ENCODE data around the gene CACNA1H. TPM values are rescaled to one million over a fixed set of nuclear protein-coding genes. Genes with fewer than 3 reads are reported as not detected.
A peak's percentile ranks its signal among the peaks of the same experiment; 100 is the strongest.

Gene CACNA1H
- total and polyA plus RNA-seq, 11 donors: 1.6 to 14.6 (median 3.2) TPM

DNA sequence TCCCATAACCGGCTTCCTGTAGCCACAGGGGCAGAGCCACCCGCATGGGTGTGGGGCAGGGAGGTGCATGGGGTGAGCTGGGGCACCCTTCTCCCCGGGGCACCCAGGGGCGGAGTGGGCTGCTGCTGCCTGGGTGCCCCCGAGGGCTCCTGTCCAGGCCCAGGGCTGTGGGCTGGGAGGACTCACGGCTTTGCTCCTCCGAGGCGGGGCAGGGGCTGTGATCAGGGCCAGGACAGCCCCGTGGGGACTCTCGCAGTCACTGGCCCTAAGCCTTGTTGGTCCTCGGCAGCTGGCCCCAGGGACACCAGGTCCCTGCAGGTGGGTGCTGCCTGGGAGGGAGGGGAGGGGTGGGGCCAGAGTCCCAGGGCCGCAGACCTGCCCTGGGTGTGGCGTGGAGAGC lies 19.7 kb downstream of the CACNA1H start:
- peaks cover 0 to 12% (median 0%) of the 10 kb centered on the region in 12 donors for H3K4me1 ChIP-seq
- H3K27ac ChIP-seq: peak overlapping the region in 1 of 12 donors; percentile 90
- TF ChIP-seq, protein P1, sequence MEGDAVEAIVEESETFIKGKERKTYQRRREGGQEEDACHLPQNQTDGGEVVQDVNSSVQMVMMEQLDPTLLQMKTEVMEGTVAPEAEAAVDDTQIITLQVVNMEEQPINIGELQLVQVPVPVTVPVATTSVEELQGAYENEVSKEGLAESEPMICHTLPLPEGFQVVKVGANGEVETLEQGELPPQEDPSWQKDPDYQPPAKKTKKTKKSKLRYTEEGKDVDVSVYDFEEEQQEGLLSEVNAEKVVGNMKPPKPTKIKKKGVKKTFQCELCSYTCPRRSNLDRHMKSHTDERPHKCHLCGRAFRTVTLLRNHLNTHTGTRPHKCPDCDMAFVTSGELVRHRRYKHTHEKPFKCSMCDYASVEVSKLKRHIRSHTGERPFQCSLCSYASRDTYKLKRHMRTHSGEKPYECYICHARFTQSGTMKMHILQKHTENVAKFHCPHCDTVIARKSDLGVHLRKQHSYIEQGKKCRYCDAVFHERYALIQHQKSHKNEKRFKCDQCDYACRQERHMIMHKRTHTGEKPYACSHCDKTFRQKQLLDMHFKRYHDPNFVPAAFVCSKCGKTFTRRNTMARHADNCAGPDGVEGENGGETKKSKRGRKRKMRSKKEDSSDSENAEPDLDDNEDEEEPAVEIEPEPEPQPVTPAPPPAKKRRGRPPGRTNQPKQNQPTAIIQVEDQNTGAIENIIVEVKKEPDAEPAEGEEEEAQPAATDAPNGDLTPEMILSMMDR (IDR thresholded peaks at IDR 0.05): no peak
- TF ChIP-seq POLR2A (IDR thresholded peaks at IDR 0.05): no peak
- ATAC-seq (no peak), DNase-seq (no peak)
- 70 to 86% (median 82%) methylated on average over 4 to 13 of the region's 13 CpGs for WGBS, 4 donors
- no peak overlapping the region for H3K4me3 ChIP-seq
- intact Hi-C loops (cut with DNase I): no loop called here
- no peaks in the 10 kb centered on the region for H3K36me3 ChIP-seq
- peaks cover 0 to 40% (median 3%) of the 10 kb centered on the region in 9 donors for H3K27me3 ChIP-seq
- no peaks in the 10 kb centered on the region for H3K9me3 ChIP-seq

DNA sequence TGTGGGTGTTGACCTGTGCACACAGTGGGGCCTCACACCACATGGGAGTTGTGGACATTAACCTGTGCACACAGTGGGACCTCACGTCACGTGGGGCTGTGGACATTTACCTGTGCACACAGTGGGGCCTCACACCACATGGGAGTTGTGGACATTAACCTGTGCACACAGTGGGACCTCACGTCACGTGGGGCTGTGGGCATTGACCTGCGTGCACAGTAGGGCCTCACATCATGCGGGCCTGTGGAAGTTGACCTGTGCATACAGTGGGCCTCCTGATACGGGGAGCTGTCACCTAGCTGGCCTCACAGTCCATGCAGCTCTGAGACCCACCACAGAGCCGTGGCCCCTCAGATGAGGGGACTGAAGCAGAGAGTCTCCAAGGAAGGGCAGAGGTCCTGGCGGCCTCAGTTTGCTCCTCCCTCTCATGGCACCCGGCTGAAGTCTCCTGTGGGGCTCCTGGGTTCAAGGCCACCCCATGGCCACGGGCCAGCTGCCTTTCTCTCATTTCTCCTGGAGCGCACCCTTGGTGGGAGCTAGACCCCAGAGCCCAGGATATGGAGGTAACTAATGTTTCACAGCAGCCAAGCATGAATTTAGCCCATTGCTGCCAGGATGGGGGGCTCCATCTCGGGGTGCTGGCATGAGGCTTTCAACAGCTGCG lies 21.0 kb downstream of the CACNA1H start:
- peaks cover 0 to 34% (median 3%) of the 10 kb centered on the region in 9 donors for H3K27me3 ChIP-seq
- ATAC-seq: no peak
- no peak overlapping the region for H3K4me3 ChIP-seq
- H3K36me3 ChIP-seq: no peaks in the 10 kb centered on the region
- no peaks in the 10 kb centered on the region for H3K9me3 ChIP-seq
- H3K27ac ChIP-seq: peak overlapping the region in 1 of 12 donors; percentile 90
- peaks cover 0 to 12% (median 0%) of the 10 kb centered on the region in 12 donors for H3K4me1 ChIP-seq
- TF ChIP-seq POLR2A (IDR thresholded peaks at IDR 0.05): no peak
- TF ChIP-seq, protein P1 (IDR thresholded peaks at IDR 0.05): no peak
- intact Hi-C loops (cut with DNase I): no loop called here
- 71 to 83% (median 78%) methylated on average over 9 to 14 of the region's 14 CpGs for WGBS, 4 donors
- DNase-seq: no peak

DNA sequence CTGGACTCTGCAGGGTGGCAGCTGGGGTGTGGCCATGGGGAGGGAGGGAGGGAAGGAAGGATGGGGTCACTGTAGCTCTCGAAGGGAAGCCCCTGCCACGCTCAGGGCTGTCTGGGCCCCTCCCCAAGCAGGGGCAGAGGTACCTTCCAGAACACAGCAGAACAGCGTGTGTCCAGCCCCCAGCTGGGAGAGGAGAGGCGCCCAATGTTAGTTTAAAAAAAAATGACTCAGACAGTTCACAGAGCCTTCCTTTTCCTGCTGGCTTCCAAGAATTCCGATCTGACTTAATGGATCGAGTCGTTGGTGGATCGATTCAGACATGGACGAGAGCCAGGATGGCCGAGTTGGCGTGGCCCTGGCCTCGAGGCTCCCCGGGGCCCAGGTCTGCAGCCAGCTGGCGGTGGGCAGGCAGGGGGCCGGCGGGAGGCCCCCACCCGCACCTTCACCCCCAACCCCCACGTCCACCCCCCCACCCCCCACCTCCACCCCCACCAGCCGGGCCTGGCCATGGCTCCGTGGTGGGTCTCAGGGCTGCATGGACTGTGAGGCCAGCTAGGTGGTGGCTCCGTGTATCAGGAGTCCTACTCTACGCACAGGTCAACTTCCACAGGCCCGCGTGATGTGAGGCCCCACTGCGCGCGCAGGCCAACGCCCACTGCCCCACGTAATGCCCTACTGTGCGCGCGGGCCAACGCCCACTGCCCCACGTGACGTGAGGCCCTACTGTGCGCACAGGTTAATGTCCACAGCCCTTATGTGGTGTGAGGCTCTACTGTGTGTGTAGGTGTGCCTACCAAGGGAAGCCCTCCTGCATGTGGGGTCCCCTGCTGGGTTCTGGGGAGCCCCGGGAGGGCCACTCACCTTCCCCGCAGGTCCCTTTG lies 21.8 kb downstream of the CACNA1H start:
- no peak for TF ChIP-seq POLR2A (IDR thresholded peaks at IDR 0.05)

DNA sequence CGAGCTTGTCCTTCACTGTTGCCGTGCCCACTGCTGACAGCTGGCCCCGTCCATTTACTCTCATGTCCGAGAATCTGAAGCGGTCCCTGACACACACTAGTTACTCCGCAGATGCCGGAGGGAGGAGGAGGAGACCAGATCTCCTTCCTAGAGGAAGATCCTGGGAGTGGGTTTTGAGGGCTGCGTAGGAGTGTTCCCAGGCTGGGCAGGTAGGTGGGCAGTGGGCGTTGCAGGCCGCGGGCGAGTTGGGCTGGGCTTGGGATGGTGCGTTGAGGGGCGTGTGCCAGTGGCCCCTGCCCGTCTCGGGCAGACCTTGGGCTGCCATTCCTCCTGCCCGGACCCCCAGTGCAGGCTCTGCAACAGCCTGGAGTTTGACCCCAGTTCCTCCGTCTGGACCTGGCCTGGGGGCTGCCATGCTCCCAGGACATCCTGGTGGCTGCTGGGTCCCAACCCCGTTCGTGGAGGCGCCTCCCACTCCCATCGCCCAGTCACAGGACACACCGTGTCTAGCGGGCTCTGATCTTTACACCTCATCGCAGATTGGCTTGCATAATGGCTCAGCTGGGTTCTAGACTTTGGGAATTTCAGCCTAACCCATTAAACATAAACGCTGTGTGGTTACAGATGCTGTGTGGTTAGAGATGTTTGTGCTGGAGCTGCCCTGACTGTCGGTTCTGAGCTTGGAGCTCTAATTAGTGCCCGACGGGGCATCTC lies 22.8 kb downstream of the CACNA1H start:
- WGBS, 4 donors: 82 to 87% (median 85%) methylated on average over 22 to 29 of the region's 29 CpGs

More for the DNA sequence above, 21.8 kb downstream of the CACNA1H start:
- Histone ChIP-seq H3K27me3 (peaks cover 0 to 30% (median 3%) of the 10 kb centered on the region in 9 donors), H3K4me1 (peaks cover 0 to 5% (median 0%) of the 10 kb centered on the region in 12 donors), H3K4me3 (no peak overlapping the region), H3K36me3 (no peaks in the 10 kb centered on the region), H3K27ac (peak overlapping the region in 1 of 12 donors; percentile 90), H3K9me3 (no peaks in the 10 kb centered on the region)
- 68 to 78% (median 76%) methylated on average over 15 to 38 of the region's 38 CpGs for WGBS, 4 donors
- intact Hi-C loops (cut with DNase I): no loop called here
- DNase-seq: no peak
- no peak for ATAC-seq

More for the DNA sequence above, 22.8 kb downstream of the CACNA1H start:
- Histone ChIP-seq H3K4me1 (peaks cover 0 to 3% (median 0%) of the 10 kb centered on the region in 12 donors), H3K27me3 (peaks cover 0 to 21% (median 3%) of the 10 kb centered on the region in 9 donors), H3K27ac (peak overlapping the region in 1 of 12 donors; percentile 90), H3K36me3 (no peaks in the 10 kb centered on the region), H3K4me3 (no peak overlapping the region), H3K9me3 (no peaks in the 10 kb centered on the region)
- intact Hi-C loops (cut with DNase I): no loop called here
- TF ChIP-seq, protein P1 (IDR thresholded peaks at IDR 0.05): no peak
- no peak for TF ChIP-seq POLR2A (IDR thresholded peaks at IDR 0.05)
- DNase-seq (no peak), ATAC-seq (no peak)

Data from heart left ventricle (tissue), 16 donors.